OCI-LY3 (cell line): ENCODE data around the gene SLC43A1.

Experiments used
- CTCF ChIP-seq: fragments of 200-600, 300-600 bp; sonication (generic); IDR thresholded peaks from 2 replicates; pipeline ENCODE4 v1.5.1; 2014; ENCODE audit warnings: antibody characterized with exemption, low read length, low read depth
- EZH2phosphoT487 ChIP-seq: fragments of 200-600 bp; shearing (Covaris generic); IDR thresholded peaks from 2 replicates; pipeline ENCODE4 v1.6.1; 2018; ENCODE audit warnings: antibody characterized with exemption, mixed run types, low read depth

DNA sequence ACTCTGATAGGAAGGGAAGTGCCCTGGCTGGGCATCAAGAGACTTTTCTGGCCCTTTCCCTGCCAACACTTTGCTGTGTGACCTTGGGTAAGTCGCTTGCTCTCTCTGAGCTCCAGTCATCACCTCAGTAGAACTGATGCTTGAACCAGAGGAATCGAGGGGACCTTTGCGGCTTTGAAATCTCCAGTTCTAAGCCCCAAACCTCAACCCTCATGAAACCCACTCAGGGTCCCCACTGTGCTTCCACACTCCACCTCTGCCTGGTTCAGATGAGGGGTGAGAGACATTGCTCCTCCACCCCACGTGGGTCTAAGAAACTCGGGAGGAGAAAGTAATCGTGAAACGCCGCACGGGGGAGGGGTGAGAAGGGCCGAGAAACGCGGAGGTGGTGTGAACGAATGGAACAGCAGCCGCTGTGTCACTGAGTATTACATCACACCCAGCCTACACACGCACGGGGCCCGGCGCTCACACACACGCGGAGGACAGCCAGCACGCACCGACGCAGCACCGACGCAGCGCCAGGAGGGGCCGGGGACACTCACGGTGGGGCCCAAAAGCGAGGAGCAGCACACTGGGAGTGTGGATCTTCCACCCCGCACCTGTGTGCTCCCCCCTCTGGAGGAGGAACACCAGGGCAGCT, 50.8 kb downstream of the SLC43A1 start:
- TF ChIP-seq CTCF (no peak), EZH2phosphoT487 (no peak)
